ENCODE measurements around the gene CNTROB. TPM values are rescaled to one million over a fixed set of nuclear protein-coding genes. Genes with fewer than 3 reads are reported as not detected.

CNTROB gene
- polyA plus RNA-seq, 2 of the 4 experiments (the other 2 are of a cell fraction), result 23.2 to 57.0 TPM

DNA sequence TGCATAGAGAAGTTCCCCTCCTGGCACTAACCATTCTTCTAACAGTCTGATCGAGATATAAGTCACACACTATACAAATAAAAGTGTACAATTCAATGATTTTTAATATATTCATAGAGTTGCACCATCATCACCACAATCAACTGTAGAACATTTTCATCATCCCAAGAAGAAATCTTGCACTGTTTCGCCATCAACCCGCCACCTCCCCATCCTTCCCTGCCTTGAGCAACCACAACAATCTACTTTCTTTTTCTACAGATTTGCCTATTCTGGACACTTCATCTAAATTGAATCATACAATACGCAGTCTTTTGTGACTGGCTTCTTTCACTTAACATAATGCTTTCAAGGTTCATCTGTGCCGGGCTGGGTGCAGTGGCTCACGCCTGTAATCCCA is 37.4 kb downstream of the CNTROB start:
- Histone ChIP-seq H3K4me2 (no peak overlapping the region), H3K27ac (no peak overlapping the region), H3K9me3 (peaks cover 3% of the 10 kb centered on the region; the same call in 1 of the 3 replicates), H3K4me3 (no peak overlapping the region), H3K4me1 (no peaks in the 10 kb centered on the region)
- no peak for TF ChIP-seq BCL3 (IDR thresholded peaks at IDR 0.05)
- TF ChIP-seq GATA3 (IDR thresholded peaks at IDR 0.05; ENCODE audit: borderline replicate concordance), result no peak
- TF ChIP-seq JUN (IDR thresholded peaks at IDR 0.05), result no peak
- TF ChIP-seq MAFK (IDR thresholded peaks at IDR 0.05; ENCODE audit: partially characterized antibody), result no peak
- no peak for TF ChIP-seq HEYL (CRISPR knock-in tag; IDR thresholded peaks at IDR 0.05)
- TF ChIP-seq FOXS1 (CRISPR knock-in tag; IDR thresholded peaks at IDR 0.05), result no peak
- no peak for TF ChIP-seq SREBF2 (IDR thresholded peaks at IDR 0.05)
- no peak for TF ChIP-seq HDAC2 (IDR thresholded peaks at IDR 0.05)
- TF ChIP-seq HES2 (IDR thresholded peaks at IDR 0.05), result no peak
- TF ChIP-seq ZC3H11A (IDR thresholded peaks at IDR 0.05), result no peak
- no peak for TF ChIP-seq FOSB (CRISPR knock-in tag; IDR thresholded peaks at IDR 0.05)
- no peak for TF ChIP-seq MYC (IDR thresholded peaks at IDR 0.05; ENCODE audit: borderline replicate concordance, low read length)
- TF ChIP-seq HOXB13 (CRISPR knock-in tag; IDR thresholded peaks at IDR 0.05; ENCODE audit: low read depth), result no peak
- TF ChIP-seq CHD4 (IDR thresholded peaks at IDR 0.05; ENCODE audit: borderline replicate concordance), result no peak
- TF ChIP-seq E2F6 (IDR thresholded peaks at IDR 0.05; ENCODE audit: borderline replicate concordance, low read depth), result no peak
- no peak for TF ChIP-seq CBX8 (IDR thresholded peaks at IDR 0.05)
- TF ChIP-seq RARB (CRISPR knock-in tag; IDR thresholded peaks at IDR 0.05), result no peak
- no peak for TF ChIP-seq HMGXB4 (CRISPR knock-in tag; IDR thresholded peaks at IDR 0.05; ENCODE audit: borderline replicate concordance)
- no peak for TF ChIP-seq CBX2 (IDR thresholded peaks at IDR 0.05; ENCODE audit: borderline replicate concordance, low read depth)
- ChIA-PET CTCF (interaction anchor here (0.6 to 15.4 kb wide), 3 partner anchors 13 to 140 kb away, joined by 3 to 172 read pairs (median 3); no protein-coding TSS in a partner anchor), POLR2A (no interaction called here)
- ATAC-seq, result no peak
- no peak for FAIRE-seq
- no peak for DNase-seq (ENCODE audit: low read depth in 1 of 2, low spot score in 1 of 2)
- WGBS (ENCODE audit: missing lambda C conversion rate), result 79% methylated on average over 6 of the region's 6 CpGs

DNA sequence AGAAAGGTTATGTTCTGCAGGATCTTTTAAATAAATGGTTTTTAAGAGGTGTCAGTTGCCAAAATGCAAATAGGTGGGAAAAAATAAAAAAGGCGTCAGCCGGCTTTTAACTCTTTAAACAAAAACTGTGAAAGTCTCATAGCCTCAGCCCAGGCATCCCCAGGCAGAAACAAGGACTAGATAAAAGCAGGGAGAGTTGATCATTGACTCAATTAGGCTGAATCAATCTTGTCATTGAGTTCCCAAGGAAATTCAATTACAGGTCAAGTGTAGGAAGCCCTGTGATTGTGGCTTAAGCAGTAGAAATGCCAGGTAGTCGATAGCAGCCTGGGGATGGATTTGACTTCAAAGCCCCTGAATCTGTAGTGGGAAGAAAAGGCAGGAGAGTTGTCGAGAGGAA is 39.6 kb downstream of the CNTROB start:
- Histone ChIP-seq H3K9me3 (peaks cover 15% of the 10 kb centered on the region), H3K4me3 (no peak overlapping the region), H3K27ac (no peak overlapping the region), H3K4me1 (no peaks in the 10 kb centered on the region), H3K4me2 (no peak overlapping the region)
- ATAC-seq (no peak), DNase-seq (ENCODE audit: low read depth in 1 of 2, low spot score in 1 of 2) (no peak), FAIRE-seq (no peak)
- WGBS (ENCODE audit: missing lambda C conversion rate), result 73% methylated on average over 4 of the region's 4 CpGs
- ChIA-PET CTCF (interaction anchor here (0.6 to 15.4 kb wide), 17 partner anchors 8 to 157 kb away, joined by 3 to 172 read pairs (median 5); no protein-coding TSS in a partner anchor), POLR2A (no interaction called here)
- TF ChIP-seq REST (IDR thresholded peaks at IDR 0.05) (no peak), POLR2A (IDR thresholded peaks at IDR 0.05; ENCODE audit: low read length) (no peak), FOSL2 (IDR thresholded peaks at IDR 0.05) (no peak), FOSL2 (CRISPR knock-in tag; IDR thresholded peaks at IDR 0.05) (no peak), EP300 (IDR thresholded peaks at IDR 0.05) (no peak), BCL3 (IDR thresholded peaks at IDR 0.05) (no peak), MYC (IDR thresholded peaks at IDR 0.05; ENCODE audit: borderline replicate concordance, low read length) (no peak), JUN (IDR thresholded peaks at IDR 0.05) (no peak), ELK1 (IDR thresholded peaks at IDR 0.05; ENCODE audit: low read depth, low read length) (no peak), RARB (CRISPR knock-in tag; IDR thresholded peaks at IDR 0.05) (no peak)
- TF ChIP-seq, protein P1, sequence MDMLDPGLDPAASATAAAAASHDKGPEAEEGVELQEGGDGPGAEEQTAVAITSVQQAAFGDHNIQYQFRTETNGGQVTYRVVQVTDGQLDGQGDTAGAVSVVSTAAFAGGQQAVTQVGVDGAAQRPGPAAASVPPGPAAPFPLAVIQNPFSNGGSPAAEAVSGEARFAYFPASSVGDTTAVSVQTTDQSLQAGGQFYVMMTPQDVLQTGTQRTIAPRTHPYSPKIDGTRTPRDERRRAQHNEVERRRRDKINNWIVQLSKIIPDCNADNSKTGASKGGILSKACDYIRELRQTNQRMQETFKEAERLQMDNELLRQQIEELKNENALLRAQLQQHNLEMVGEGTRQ (IDR thresholded peaks at IDR 0.05), result no peak
- TF ChIP-seq, protein P2, sequence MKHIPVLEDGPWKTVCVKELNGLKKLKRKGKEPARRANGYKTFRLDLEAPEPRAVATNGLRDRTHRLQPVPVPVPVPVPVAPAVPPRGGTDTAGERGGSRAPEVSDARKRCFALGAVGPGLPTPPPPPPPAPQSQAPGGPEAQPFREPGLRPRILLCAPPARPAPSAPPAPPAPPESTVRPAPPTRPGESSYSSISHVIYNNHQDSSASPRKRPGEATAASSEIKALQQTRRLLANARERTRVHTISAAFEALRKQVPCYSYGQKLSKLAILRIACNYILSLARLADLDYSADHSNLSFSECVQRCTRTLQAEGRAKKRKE (CRISPR knock-in tag; IDR thresholded peaks at IDR 0.05; ENCODE audit: low read depth), result no peak
